Measurements from ENCODE around the gene CGNL1.

The CGNL1 gene

GRCh38 chr15:57390583-57390982 lies 14.3 kb downstream of the CGNL1 start:
- TF ChIP-seq EGR1 (IDR thresholded peaks at IDR 0.05): no peak

DNA sequence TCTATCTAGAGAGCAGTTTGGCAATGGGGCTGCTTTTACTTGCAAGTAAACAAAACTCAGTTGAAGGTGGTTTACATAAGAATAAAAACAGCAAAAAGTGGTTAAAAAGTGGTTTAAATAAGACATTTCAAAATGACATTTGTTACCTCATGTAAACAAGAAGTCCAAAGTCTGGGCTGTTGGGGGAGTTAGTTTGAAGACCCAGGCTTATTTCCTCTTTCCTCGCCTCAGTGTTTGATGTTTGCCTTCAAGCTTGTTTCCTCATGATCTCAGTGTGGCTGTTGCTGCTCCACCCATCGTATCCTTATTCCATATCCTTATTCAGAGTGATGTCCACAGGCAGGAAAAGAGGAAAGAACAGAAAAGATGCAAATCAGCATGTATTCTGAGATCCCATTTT lies 15.2 kb downstream of the CGNL1 start:
- no peak for TF ChIP-seq YY1 (IDR thresholded peaks at IDR 0.05; ENCODE audit: low read depth)
- TF ChIP-seq MAX (IDR thresholded peaks at IDR 0.05): no peak
- TF ChIP-seq, protein P1, sequence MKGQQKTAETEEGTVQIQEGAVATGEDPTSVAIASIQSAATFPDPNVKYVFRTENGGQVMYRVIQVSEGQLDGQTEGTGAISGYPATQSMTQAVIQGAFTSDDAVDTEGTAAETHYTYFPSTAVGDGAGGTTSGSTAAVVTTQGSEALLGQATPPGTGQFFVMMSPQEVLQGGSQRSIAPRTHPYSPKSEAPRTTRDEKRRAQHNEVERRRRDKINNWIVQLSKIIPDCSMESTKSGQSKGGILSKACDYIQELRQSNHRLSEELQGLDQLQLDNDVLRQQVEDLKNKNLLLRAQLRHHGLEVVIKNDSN (IDR thresholded peaks at IDR 0.05): no peak
- TF ChIP-seq, protein P2, sequence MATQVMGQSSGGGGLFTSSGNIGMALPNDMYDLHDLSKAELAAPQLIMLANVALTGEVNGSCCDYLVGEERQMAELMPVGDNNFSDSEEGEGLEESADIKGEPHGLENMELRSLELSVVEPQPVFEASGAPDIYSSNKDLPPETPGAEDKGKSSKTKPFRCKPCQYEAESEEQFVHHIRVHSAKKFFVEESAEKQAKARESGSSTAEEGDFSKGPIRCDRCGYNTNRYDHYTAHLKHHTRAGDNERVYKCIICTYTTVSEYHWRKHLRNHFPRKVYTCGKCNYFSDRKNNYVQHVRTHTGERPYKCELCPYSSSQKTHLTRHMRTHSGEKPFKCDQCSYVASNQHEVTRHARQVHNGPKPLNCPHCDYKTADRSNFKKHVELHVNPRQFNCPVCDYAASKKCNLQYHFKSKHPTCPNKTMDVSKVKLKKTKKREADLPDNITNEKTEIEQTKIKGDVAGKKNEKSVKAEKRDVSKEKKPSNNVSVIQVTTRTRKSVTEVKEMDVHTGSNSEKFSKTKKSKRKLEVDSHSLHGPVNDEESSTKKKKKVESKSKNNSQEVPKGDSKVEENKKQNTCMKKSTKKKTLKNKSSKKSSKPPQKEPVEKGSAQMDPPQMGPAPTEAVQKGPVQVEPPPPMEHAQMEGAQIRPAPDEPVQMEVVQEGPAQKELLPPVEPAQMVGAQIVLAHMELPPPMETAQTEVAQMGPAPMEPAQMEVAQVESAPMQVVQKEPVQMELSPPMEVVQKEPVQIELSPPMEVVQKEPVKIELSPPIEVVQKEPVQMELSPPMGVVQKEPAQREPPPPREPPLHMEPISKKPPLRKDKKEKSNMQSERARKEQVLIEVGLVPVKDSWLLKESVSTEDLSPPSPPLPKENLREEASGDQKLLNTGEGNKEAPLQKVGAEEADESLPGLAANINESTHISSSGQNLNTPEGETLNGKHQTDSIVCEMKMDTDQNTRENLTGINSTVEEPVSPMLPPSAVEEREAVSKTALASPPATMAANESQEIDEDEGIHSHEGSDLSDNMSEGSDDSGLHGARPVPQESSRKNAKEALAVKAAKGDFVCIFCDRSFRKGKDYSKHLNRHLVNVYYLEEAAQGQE (IDR thresholded peaks at IDR 0.05; ENCODE audit: low read depth): no peak
- no peak for TF ChIP-seq TEAD4 (IDR thresholded peaks at IDR 0.05)
- no peak for TF ChIP-seq TCF12 (IDR thresholded peaks at IDR 0.05; ENCODE audit: low read depth)
- no peak for TF ChIP-seq CREB1 (IDR thresholded peaks at IDR 0.05; ENCODE audit: low read depth)
- no peak for TF ChIP-seq FOXM1 (IDR thresholded peaks at IDR 0.05; ENCODE audit: borderline replicate concordance, low read depth)

DNA sequence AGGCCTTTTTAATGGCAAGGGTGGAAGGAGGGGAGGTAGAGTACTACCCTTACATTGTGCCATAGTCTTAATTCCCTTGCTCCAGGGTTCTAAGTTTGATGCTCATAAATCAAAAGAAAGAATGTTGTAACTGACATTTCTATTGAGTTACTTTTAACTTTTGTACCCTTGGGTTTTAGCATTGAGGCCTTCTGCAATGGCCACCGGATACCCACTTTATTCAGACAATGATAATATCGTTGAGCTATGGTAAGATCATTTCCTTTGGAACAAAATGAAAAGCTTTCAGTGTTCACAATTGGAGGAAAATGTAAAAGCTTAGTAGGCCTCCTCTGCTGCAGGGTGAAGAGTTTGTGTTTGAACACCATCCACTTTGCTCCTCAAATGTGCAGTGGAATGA lies 16.8 kb downstream of the CGNL1 start:
- TF ChIP-seq FOXM1 (IDR thresholded peaks at IDR 0.05; ENCODE audit: borderline replicate concordance, low read depth) (no peak), EGR1 (IDR thresholded peaks at IDR 0.05) (no peak), CREB1 (IDR thresholded peaks at IDR 0.05; ENCODE audit: low read depth) (no peak), ZBTB7A (IDR thresholded peaks at IDR 0.05; ENCODE audit: low read depth) (no peak), NFIC (IDR thresholded peaks at IDR 0.05) (no peak), YY1 (IDR thresholded peaks at IDR 0.05; ENCODE audit: low read depth) (no peak), TAF1 (IDR thresholded peaks at IDR 0.05; ENCODE audit: low read depth) (no peak), RAD21 (IDR thresholded peaks at IDR 0.05; ENCODE audit: low read depth) (no peak), EP300 (IDR thresholded peaks at IDR 0.05; ENCODE audit: borderline replicate concordance) (no peak), MAX (IDR thresholded peaks at IDR 0.05) (no peak), TCF12 (IDR thresholded peaks at IDR 0.05; ENCODE audit: low read depth) (no peak), CEBPB (IDR thresholded peaks at IDR 0.05) (no peak), TEAD4 (IDR thresholded peaks at IDR 0.05) (no peak)
- TF ChIP-seq, protein P1 (IDR thresholded peaks at IDR 0.05): no peak
- TF ChIP-seq, protein P2 (IDR thresholded peaks at IDR 0.05; ENCODE audit: low read depth): no peak

- TF ChIP-seq TCF12 (IDR thresholded peaks at IDR 0.05; ENCODE audit: low read depth): no peak
- no peak for TF ChIP-seq YY1 (IDR thresholded peaks at IDR 0.05; ENCODE audit: low read depth)
These were observed 19.0 kb downstream of the CGNL1 start for GRCh38 chr15:57395292-57395691.

DNA sequence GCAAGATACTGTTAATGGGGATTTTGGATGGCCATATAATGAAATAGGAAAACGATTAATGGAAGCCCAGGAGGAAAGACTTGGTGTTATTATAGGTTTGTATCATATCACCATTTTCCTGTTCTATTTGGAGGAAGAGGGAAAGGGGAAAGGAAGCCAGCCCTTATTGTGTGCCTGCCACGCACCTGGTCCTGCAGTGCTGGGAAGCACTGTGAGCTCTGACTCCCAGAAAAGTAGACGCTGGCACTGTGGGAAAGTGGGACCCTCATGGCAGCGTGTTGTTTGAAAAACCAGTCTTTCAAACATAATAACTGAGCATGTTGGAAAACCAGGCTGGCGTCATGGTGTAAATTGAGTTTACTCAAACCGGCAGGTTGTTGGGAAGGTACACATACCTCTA lies 22.0 kb downstream of the CGNL1 start:
- TF ChIP-seq TCF12 (IDR thresholded peaks at IDR 0.05; ENCODE audit: low read depth) (no peak), YY1 (IDR thresholded peaks at IDR 0.05; ENCODE audit: low read depth) (no peak)

DNA sequence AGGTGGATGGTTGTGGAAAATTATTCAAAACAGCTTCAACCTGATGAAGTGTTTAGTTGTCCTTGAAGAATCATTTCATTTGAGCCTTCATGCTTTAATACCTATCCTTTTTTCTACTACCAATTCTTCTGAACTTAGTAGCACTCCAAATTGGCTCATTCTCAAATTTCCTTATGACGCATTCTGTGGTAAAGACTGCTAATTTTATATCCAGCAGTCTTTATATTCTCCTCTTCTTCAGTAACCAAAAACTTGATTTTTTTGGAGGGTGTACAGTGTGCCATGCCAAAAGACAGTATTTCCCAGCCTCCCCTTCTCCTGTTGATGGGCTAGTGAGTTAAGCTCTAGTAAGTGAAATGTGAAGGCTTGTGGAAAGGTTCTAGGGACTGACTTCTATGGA lies 25.2 kb downstream of the CGNL1 start:
- TF ChIP-seq NFIC (IDR thresholded peaks at IDR 0.05): no peak
- TF ChIP-seq TEAD4 (IDR thresholded peaks at IDR 0.05): no peak
- no peak for TF ChIP-seq ZBTB7A (IDR thresholded peaks at IDR 0.05; ENCODE audit: low read depth)
- TF ChIP-seq YY1 (IDR thresholded peaks at IDR 0.05; ENCODE audit: low read depth): no peak

DNA sequence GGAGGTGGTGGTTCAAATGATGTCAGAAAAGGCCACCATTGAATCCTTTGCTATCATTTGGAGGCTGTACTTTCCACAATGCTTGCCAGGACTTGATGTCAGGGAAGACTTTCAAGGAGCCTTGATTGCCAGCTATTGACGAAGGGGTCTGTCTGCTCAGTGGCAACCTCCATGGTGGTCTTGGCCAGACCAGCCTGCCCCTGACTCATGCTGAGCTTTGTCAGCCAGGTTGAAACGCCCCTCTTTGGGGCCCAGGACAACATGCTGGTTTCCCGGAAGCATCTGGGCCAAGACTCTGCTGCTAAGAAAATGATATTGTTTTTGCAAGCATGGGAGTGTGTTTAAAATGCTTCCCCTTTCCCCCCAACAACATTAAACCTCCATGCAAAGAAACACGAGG lies 26.7 kb downstream of the CGNL1 start:
- TF ChIP-seq TEAD4 (IDR thresholded peaks at IDR 0.05) (no peak), FOXM1 (IDR thresholded peaks at IDR 0.05; ENCODE audit: borderline replicate concordance, low read depth) (no peak), EGR1 (IDR thresholded peaks at IDR 0.05) (no peak), CEBPB (IDR thresholded peaks at IDR 0.05) (no peak)
